HEK293 (cell line): ENCODE results near the gene PRUNE2.

Experiments used
- CTCF ChIA-PET: fragments of 350-600 bp; formaldehyde crosslinking; extraction: SDS; loops from one replicate; lab custom pipeline; 2021; ENCODE audit warnings: antibody characterized with exemption; lab: Yijun Ruan, JAX
- POLR2A ChIA-PET: fragments of 300-600 bp; formaldehyde crosslinking; extraction: SDS; loops from one replicate; lab custom pipeline; 2020; ENCODE audit warnings: antibody characterized with exemption, inconsistent platforms; lab: Yijun Ruan, JAX
- H3K27ac ChIP-seq: fragments of 200-500 bp; sonication (Bioruptor generic); 2 replicates; pipeline ENCODE4 v1.5.1; 2014; ENCODE audit warnings: low read depth, low read length, control low read depth, inconsistent platforms; ENCODE audit errors: extremely low read depth
- H3K36me3 ChIP-seq, 2 experiments: fragments of 200-500 bp in 1 of 2; sonication (Bioruptor generic) in 1 of 2; 1 replicate in 1 of 2; 2 replicates in 1 of 2; pipeline ENCODE4 v1.5.1; 2014 to 2017; ENCODE audit warnings: inconsistent platforms in 2 of 2, low read length in 2 of 2; ENCODE audit not compliant: control insufficient read depth in 2 of 2, insufficient read depth in 1 of 2
- H3K4me1 ChIP-seq: fragments of 200-500 bp; sonication (Bioruptor generic); 2 replicates; pipeline ENCODE4 v1.5.1; 2014; ENCODE audit warnings: mild to moderate bottlenecking, low read length, inconsistent platforms; ENCODE audit not compliant: control insufficient read depth, insufficient read depth
- H3K4me3 ChIP-seq: 2 replicates; pipeline ENCODE4 v1.5.1; 2011; ENCODE audit warnings: low read depth, mild to moderate bottlenecking, control low read depth, low read length, moderate library complexity
- H3K9me3 ChIP-seq: fragments of 200-500 bp; sonication (Bioruptor generic); 2 replicates; pipeline ENCODE4 v1.5.1; 2014; ENCODE audit warnings: low read depth, low read length, inconsistent platforms; ENCODE audit not compliant: control insufficient read depth, insufficient read depth
- EGR2 ChIP-seq: fragments of 450-650 bp; formaldehyde crosslinking; IDR thresholded peaks from 2 replicates; pipeline ENCODE4 v1.5.1; 2016; ENCODE audit warnings: low read depth, missing biosample characterization, missing genetic modification characterization
- GLI2 ChIP-seq: fragments of 450-650 bp; formaldehyde crosslinking; IDR thresholded peaks from 2 replicates; pipeline ENCODE4; 2017; ENCODE audit warnings: missing biosample characterization, missing genetic modification characterization, low read depth, borderline replicate concordance
- GLI4 ChIP-seq: fragments of 450-650 bp; formaldehyde crosslinking; IDR thresholded peaks from 2 replicates; pipeline ENCODE4 v1.5.1; 2016; ENCODE audit warnings: missing biosample characterization, missing genetic modification characterization
- PRDM1 ChIP-seq: fragments of 450-650 bp; formaldehyde crosslinking; IDR thresholded peaks from 2 replicates; pipeline ENCODE4; 2016; ENCODE audit warnings: missing biosample characterization, missing genetic modification characterization
- SETDB1 ChIP-seq: IDR thresholded peaks from one replicate; pipeline ENCODE4 v1.6.1; 2017; ENCODE audit warnings: mild to moderate bottlenecking, low read length, moderate library complexity, mixed read lengths; ENCODE audit not compliant: insufficient read length
- TCF7L2 ChIP-seq: IDR thresholded peaks from 2 replicates; pipeline ENCODE4 v1.6.1; 2011; ENCODE audit warnings: low read depth, mild to moderate bottlenecking, inconsistent platforms, low read length, moderate library complexity, borderline replicate concordance
- ZFHX2 ChIP-seq: fragments of 450-650 bp; formaldehyde crosslinking; conservative IDR thresholded peaks from 2 replicates; pipeline ENCODE4 v1.5.1; 2016; ENCODE audit warnings: missing biosample characterization, missing genetic modification characterization
- ZNF16 ChIP-seq: fragments of 450-650 bp; formaldehyde crosslinking; IDR thresholded peaks from 2 replicates; pipeline ENCODE4 v1.5.1; 2016; ENCODE audit warnings: low read depth, missing biosample characterization, missing genetic modification characterization
- ZNF292 ChIP-seq: fragments of 450-650 bp; formaldehyde crosslinking; IDR thresholded peaks from 2 replicates; pipeline ENCODE4 v1.5.1; 2016; ENCODE audit warnings: low read depth, missing biosample characterization, missing genetic modification characterization, borderline replicate concordance
- ZNF529 ChIP-seq: fragments of 450-650 bp; formaldehyde crosslinking; IDR thresholded peaks from 2 replicates; pipeline ENCODE4 v1.5.1; 2017; ENCODE audit warnings: missing genetic modification characterization, missing biosample characterization; ENCODE audit not compliant: insufficient replicate concordance
- ZNF549 ChIP-seq: fragments of 450-650 bp; IDR thresholded peaks from 2 replicates; pipeline ENCODE4 v1.5.1; 2018; ENCODE audit warnings: missing biosample characterization, missing genetic modification characterization, mild to moderate bottlenecking, inconsistent platforms, moderate library complexity
- ZNF610 ChIP-seq: fragments of 450-650 bp; formaldehyde crosslinking; IDR thresholded peaks from 2 replicates; pipeline ENCODE4 v1.5.1; 2016; ENCODE audit warnings: missing biosample characterization, missing genetic modification characterization, borderline replicate concordance
- ZNF624 ChIP-seq: fragments of 450-650 bp; formaldehyde crosslinking; IDR thresholded peaks from 2 replicates; pipeline ENCODE4 v1.5.1; 2017; ENCODE audit warnings: missing biosample characterization, missing genetic modification characterization
- ZNF785 ChIP-seq: fragments of 450-650 bp; formaldehyde crosslinking; IDR thresholded peaks from 2 replicates; pipeline ENCODE4 v1.5.1; 2016; ENCODE audit warnings: missing biosample characterization, missing genetic modification characterization
- ZNF791 ChIP-seq: fragments of 450-650 bp; formaldehyde crosslinking; IDR thresholded peaks from 2 replicates; pipeline ENCODE4 v1.5.1; 2016; ENCODE audit warnings: missing biosample characterization, missing genetic modification characterization
- TF ChIP-seq, protein P1 (sequence below): fragments of 450-650 bp; formaldehyde crosslinking; IDR thresholded peaks from 2 replicates; pipeline ENCODE4 v1.5.0; 2017; ENCODE audit warnings: missing biosample characterization, missing genetic modification characterization, borderline replicate concordance
- TF ChIP-seq, protein P2 (sequence below): fragments of 450-650 bp; formaldehyde crosslinking; IDR thresholded peaks from 2 replicates; pipeline ENCODE4 v1.5.1; 2017; ENCODE audit warnings: missing biosample characterization, missing genetic modification characterization
- TF ChIP-seq, protein P3 (sequence below): fragments of 450-650 bp; formaldehyde crosslinking; IDR thresholded peaks from 2 replicates; pipeline ENCODE4 v1.5.1; 2017; ENCODE audit warnings: missing biosample characterization, missing genetic modification characterization

PRUNE2 gene

DNA sequence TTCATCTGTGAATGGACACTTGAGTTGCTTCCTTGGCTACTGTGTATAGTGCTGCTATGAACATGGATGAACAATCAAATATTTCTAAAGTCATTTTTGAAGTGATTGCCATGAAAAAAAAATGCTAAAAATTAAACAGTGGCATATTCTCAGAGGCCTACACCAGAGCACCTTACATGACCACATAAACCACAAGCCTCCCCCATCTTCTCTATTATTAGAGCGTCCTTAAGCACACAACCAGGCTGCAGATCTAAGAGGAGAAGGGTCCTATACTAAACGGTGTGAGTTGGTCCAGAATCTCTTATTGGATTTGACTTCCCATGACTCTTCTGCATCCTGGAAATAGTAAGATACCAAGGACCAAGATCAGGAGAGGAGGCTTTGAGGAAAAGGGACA lies 107.4 kb downstream of the PRUNE2 start:
- ChIA-PET CTCF (no interaction called here), POLR2A (no interaction called here)
- no peaks in the 10 kb centered on the region for H3K9me3 ChIP-seq
- H3K4me1 ChIP-seq: no peaks in the 10 kb centered on the region
- no peaks in the 10 kb centered on the region for H3K36me3 ChIP-seq
- TF ChIP-seq ZNF16 (tag by site-specific recombination) (no peak), TCF7L2 (no peak), ZFHX2 (no peak), PRDM1 (tag by site-specific recombination) (no peak), SETDB1 (no peak), ZNF610 (tag by site-specific recombination) (no peak), ZNF529 (tag by site-specific recombination) (no peak), ZNF549 (tag by site-specific recombination) (no peak), ZNF292 (no peak), ZNF785 (tag by site-specific recombination) (no peak), ZNF624 (tag by site-specific recombination) (no peak), ZNF791 (tag by site-specific recombination) (no peak), GLI4 (no peak), EGR2 (tag by site-specific recombination) (no peak), GLI2 (tag by site-specific recombination) (no peak)
- TF ChIP-seq, protein P1, sequence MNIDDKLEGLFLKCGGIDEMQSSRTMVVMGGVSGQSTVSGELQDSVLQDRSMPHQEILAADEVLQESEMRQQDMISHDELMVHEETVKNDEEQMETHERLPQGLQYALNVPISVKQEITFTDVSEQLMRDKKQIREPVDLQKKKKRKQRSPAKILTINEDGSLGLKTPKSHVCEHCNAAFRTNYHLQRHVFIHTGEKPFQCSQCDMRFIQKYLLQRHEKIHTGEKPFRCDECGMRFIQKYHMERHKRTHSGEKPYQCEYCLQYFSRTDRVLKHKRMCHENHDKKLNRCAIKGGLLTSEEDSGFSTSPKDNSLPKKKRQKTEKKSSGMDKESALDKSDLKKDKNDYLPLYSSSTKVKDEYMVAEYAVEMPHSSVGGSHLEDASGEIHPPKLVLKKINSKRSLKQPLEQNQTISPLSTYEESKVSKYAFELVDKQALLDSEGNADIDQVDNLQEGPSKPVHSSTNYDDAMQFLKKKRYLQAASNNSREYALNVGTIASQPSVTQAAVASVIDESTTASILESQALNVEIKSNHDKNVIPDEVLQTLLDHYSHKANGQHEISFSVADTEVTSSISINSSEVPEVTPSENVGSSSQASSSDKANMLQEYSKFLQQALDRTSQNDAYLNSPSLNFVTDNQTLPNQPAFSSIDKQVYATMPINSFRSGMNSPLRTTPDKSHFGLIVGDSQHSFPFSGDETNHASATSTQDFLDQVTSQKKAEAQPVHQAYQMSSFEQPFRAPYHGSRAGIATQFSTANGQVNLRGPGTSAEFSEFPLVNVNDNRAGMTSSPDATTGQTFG (tag by site-specific recombination): no peak
- TF ChIP-seq, protein P2, sequence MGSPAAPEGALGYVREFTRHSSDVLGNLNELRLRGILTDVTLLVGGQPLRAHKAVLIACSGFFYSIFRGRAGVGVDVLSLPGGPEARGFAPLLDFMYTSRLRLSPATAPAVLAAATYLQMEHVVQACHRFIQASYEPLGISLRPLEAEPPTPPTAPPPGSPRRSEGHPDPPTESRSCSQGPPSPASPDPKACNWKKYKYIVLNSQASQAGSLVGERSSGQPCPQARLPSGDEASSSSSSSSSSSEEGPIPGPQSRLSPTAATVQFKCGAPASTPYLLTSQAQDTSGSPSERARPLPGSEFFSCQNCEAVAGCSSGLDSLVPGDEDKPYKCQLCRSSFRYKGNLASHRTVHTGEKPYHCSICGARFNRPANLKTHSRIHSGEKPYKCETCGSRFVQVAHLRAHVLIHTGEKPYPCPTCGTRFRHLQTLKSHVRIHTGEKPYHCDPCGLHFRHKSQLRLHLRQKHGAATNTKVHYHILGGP (tag by site-specific recombination): no peak
- no peak overlapping the region for H3K27ac ChIP-seq
- no peak overlapping the region for H3K4me3 ChIP-seq

DNA sequence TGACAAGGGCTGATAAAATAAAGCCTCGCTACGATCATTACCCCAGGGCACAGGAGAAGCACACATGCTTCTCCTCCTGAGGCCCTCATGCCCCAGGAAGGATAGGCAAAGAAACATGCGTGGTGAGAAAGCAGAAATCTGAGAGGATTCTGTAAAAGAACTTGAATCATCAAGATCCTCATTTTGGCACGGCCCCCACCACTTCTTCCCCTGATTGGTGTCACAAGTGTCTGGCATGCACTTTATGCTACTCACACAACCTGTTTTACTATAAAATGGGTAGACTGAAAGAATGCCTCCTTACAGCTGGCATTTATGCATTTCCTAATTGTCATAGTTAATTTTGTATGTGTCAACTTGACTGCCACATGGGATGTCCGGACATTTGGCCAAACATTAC lies 109.6 kb downstream of the PRUNE2 start:
- TF ChIP-seq, protein P3, sequence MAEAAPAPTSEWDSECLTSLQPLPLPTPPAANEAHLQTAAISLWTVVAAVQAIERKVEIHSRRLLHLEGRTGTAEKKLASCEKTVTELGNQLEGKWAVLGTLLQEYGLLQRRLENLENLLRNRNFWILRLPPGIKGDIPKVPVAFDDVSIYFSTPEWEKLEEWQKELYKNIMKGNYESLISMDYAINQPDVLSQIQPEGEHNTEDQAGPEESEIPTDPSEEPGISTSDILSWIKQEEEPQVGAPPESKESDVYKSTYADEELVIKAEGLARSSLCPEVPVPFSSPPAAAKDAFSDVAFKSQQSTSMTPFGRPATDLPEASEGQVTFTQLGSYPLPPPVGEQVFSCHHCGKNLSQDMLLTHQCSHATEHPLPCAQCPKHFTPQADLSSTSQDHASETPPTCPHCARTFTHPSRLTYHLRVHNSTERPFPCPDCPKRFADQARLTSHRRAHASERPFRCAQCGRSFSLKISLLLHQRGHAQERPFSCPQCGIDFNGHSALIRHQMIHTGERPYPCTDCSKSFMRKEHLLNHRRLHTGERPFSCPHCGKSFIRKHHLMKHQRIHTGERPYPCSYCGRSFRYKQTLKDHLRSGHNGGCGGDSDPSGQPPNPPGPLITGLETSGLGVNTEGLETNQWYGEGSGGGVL (tag by site-specific recombination): no peak
- Histone ChIP-seq H3K4me3 (no peak overlapping the region), H3K36me3 (no peaks in the 10 kb centered on the region), H3K9me3 (no peaks in the 10 kb centered on the region), H3K4me1 (no peaks in the 10 kb centered on the region), H3K27ac (no peak overlapping the region)
- POLR2A ChIA-PET: no interaction called here
- CTCF ChIA-PET: no interaction called here
